Measurements from ENCODE around the gene MGAT3. TPM values are rescaled to one million over a fixed set of nuclear protein-coding genes. Genes with fewer than 3 reads are reported as not detected.
"Not testable (repeated sequence)": the region's sequence is repeated elsewhere in the genome, so short reads cannot be mapped to it uniquely, and the experiment has no call there.

Gene MGAT3
- total RNA-seq, 2 experiments from 2014 or later = 16.3 to 44.3 TPM

DNA sequence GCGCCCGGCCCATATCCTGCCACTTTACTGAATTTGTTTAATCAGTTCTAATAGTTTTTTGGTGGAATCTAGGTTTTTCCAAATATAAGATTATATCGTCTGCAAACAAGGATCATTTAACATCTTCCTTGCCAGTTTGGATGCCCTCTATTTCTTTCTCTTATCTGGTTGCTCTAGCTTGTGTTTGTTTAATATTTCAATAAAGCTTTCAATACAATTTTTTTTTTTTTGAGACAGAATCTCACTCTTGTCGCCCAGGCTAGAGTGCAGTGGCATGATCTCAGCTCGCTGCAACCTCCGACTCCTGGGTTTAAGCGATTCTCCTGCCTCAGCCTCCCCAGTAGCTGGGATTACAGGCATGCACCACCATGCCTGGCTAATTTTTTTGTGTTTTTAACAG lies 43.6 kb upstream of the MGAT3 start:
- peaks cover 32% of the 10 kb centered on the region for H3K36me3 ChIP-seq (ENCODE audit: insufficient read depth, low read length)
- intact Hi-C loops (cut with micrococcal nuclease; ENCODE audit: unreplicated experiment); H3K9me2 ChIP-seq (ENCODE audit: insufficient read depth, low read length); DNase-seq (ENCODE audit: low spot score); H3K27ac ChIP-seq (ENCODE audit: low read depth, low read length, poor library complexity, severe bottlenecking); H3K9me3 ChIP-seq (ENCODE audit: low read length); H3K79me2 ChIP-seq (ENCODE audit: insufficient read depth, low read depth, low read length); H4K20me1 ChIP-seq (ENCODE audit: insufficient read depth, low read length); CTCF ChIA-PET (ENCODE audit: unreplicated experiment); H2AFZ ChIP-seq (ENCODE audit: low read length); H3K4me2 ChIP-seq (ENCODE audit: low read length); BruUV-seq (replicated peaks); H3K4me3 ChIP-seq (ENCODE audit: low read depth, low read length, poor library complexity, severe bottlenecking): not testable (repeated sequence)
- POLR2A ChIA-PET = interaction anchor here (0.7 to 1.3 kb wide), 2 partner anchors 14 to 107 kb away, joined by 3 to 4 read pairs; partner anchors contain the start of genes ATF4 and TAB1
- H3K4me1 ChIP-seq (ENCODE audit: insufficient read depth, low read length, poor library complexity, severe bottlenecking) = peaks cover 20% of the 10 kb centered on the region

DNA sequence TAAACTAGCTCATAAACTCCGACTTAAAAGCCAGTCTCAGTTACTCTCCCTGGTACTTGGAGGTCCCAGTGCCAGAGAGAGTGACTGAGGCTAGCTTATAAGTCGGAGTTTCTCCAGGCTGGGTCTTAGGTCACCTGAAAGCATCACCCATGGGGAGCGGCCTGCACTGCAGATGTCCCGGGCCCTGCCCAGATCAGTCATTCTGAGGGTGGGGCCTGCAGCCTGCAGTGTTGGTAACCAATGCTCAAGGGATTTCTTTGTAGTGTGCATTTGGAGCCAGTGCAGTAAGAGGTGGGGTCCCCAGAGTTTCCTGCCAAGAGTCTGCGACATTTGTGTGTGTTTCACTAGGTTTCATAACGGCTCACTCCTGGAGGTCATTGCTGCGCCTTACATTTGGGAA lies 42.4 kb upstream of the MGAT3 start:
- POLR2A ChIA-PET = no interaction called here
- no TSS peak for BruUV-seq (replicated peaks)

DNA sequence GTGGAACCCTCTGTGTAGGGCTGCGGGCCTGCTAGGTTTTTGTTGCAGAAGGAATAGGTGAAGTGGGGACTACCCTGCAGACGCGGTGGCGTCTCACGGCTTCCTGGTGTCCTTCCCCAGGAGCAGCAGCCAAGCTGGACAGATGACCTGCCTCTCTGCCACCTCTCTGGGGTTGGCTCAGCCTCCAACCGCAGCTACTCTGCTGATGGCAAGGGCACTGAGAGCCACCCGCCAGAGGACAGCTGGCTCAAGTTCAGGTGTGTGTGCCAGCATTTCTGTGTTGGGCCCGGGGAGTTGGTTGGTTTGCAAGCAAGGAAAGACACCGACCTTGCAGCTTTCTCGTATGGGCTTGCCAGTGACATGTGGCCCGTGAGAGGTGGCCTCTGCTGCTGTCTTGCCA lies 41.9 kb upstream of the MGAT3 start:
- H3K9me2 ChIP-seq (ENCODE audit: insufficient read depth, low read length) = no peaks in the 10 kb centered on the region
- no peak overlapping the region for H2AFZ ChIP-seq (ENCODE audit: low read length)
- H3K36me3 ChIP-seq (ENCODE audit: insufficient read depth, low read length) = peaks cover 49% of the 10 kb centered on the region
- H3K4me2 ChIP-seq (ENCODE audit: low read length) = no peak overlapping the region
- DNase-seq (ENCODE audit: low spot score) = no peak
- H3K79me2 ChIP-seq (ENCODE audit: insufficient read depth, low read depth, low read length) = no peaks in the 10 kb centered on the region
- CTCF ChIA-PET (ENCODE audit: unreplicated experiment) = no interaction called here
- no peaks in the 10 kb centered on the region for H4K20me1 ChIP-seq (ENCODE audit: insufficient read depth, low read length)
- no peak overlapping the region for H3K27ac ChIP-seq (ENCODE audit: low read depth, low read length, poor library complexity, severe bottlenecking)
- no peak overlapping the region for H3K4me3 ChIP-seq (ENCODE audit: low read depth, low read length, poor library complexity, severe bottlenecking)
- peaks cover 29% of the 10 kb centered on the region for H3K4me1 ChIP-seq (ENCODE audit: insufficient read depth, low read length, poor library complexity, severe bottlenecking)
- TF ChIP-seq, protein P1, sequence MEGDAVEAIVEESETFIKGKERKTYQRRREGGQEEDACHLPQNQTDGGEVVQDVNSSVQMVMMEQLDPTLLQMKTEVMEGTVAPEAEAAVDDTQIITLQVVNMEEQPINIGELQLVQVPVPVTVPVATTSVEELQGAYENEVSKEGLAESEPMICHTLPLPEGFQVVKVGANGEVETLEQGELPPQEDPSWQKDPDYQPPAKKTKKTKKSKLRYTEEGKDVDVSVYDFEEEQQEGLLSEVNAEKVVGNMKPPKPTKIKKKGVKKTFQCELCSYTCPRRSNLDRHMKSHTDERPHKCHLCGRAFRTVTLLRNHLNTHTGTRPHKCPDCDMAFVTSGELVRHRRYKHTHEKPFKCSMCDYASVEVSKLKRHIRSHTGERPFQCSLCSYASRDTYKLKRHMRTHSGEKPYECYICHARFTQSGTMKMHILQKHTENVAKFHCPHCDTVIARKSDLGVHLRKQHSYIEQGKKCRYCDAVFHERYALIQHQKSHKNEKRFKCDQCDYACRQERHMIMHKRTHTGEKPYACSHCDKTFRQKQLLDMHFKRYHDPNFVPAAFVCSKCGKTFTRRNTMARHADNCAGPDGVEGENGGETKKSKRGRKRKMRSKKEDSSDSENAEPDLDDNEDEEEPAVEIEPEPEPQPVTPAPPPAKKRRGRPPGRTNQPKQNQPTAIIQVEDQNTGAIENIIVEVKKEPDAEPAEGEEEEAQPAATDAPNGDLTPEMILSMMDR (conservative IDR thresholded peaks at IDR 0.05; ENCODE audit: low read length) = no peak
- no peak for TF ChIP-seq EZH2phosphoT487 (IDR thresholded peaks at IDR 0.05; ENCODE audit: borderline replicate concordance, low read depth, low read length)
- POLR2A ChIA-PET = no interaction called here
- intact Hi-C loops (cut with micrococcal nuclease; ENCODE audit: unreplicated experiment) = no loop called here
- H3K9me3 ChIP-seq (ENCODE audit: low read length) = no peaks in the 10 kb centered on the region
- BruUV-seq (replicated peaks) = no TSS peak

More for the DNA sequence above, 42.4 kb upstream of the MGAT3 start:
- no peak overlapping the region for H3K27ac ChIP-seq (ENCODE audit: low read depth, low read length, poor library complexity, severe bottlenecking)
- H3K4me2 ChIP-seq (ENCODE audit: low read length) = no peak overlapping the region
- peaks cover 44% of the 10 kb centered on the region for H3K36me3 ChIP-seq (ENCODE audit: insufficient read depth, low read length)
- H3K9me3 ChIP-seq (ENCODE audit: low read length) = no peaks in the 10 kb centered on the region
- no peaks in the 10 kb centered on the region for H3K9me2 ChIP-seq (ENCODE audit: insufficient read depth, low read length)
- DNase-seq (ENCODE audit: low spot score) = no peak
- peaks cover 29% of the 10 kb centered on the region for H3K4me1 ChIP-seq (ENCODE audit: insufficient read depth, low read length, poor library complexity, severe bottlenecking)
- no peak for TF ChIP-seq EZH2phosphoT487 (IDR thresholded peaks at IDR 0.05; ENCODE audit: borderline replicate concordance, low read depth, low read length)
- TF ChIP-seq, protein P1 (conservative IDR thresholded peaks at IDR 0.05; ENCODE audit: low read length) = no peak
- no peaks in the 10 kb centered on the region for H3K79me2 ChIP-seq (ENCODE audit: insufficient read depth, low read depth, low read length)
- no peak overlapping the region for H2AFZ ChIP-seq (ENCODE audit: low read length)
- CTCF ChIA-PET (ENCODE audit: unreplicated experiment) = no interaction called here
- no peak overlapping the region for H3K4me3 ChIP-seq (ENCODE audit: low read depth, low read length, poor library complexity, severe bottlenecking)
- intact Hi-C loops (cut with micrococcal nuclease; ENCODE audit: unreplicated experiment) = no loop called here
- H4K20me1 ChIP-seq (ENCODE audit: insufficient read depth, low read length) = no peaks in the 10 kb centered on the region

Measured in OCI-LY7 (cell line).